HL-60 (cell line): Measurements from ENCODE around the gene UNC80.
A peak's percentile ranks its signal among the peaks of the same experiment; 100 is the strongest.

Experiments used
- DNase-seq, 2 experiments: peaks; one replicate each; pipeline ENCODE4 v3.0.0-alpha.2; 2010 to 2020; ENCODE audit warnings: low read depth in 1 of 2, low spot score in 1 of 2
- H3K27ac ChIP-seq: fragments of 250-450 bp; sonication (Bioruptor Pico); replicated peaks from 2 replicates; pipeline ENCODE4 v1.5.1; 2020; ENCODE audit warnings: mild to moderate bottlenecking, moderate library complexity
- H3K27me3 ChIP-seq: fragments of 250-450 bp; sonication (Bioruptor Pico); 2 replicates; pipeline ENCODE4 v1.5.1; 2021; ENCODE audit warnings: mild to moderate bottlenecking, moderate library complexity; ENCODE audit not compliant: insufficient read depth, poor library complexity, severe bottlenecking
- H3K4me3 ChIP-seq: replicated peaks from 2 replicates; pipeline ENCODE4 v1.5.1; 2011; ENCODE audit warnings: mild to moderate bottlenecking, control low read depth, low read length; ENCODE audit not compliant: insufficient read depth
- GABPA ChIP-seq: IDR thresholded peaks from 2 replicates; pipeline ENCODE4 v1.6.1; 2012; ENCODE audit warnings: low read depth
- POLR2AphosphoS5 ChIP-seq: IDR thresholded peaks from 2 replicates; pipeline ENCODE4 v1.6.1; 2012; ENCODE audit warnings: low read depth
- SPI1 ChIP-seq: IDR thresholded peaks from 2 replicates; pipeline ENCODE4 v1.6.1; 2012; ENCODE audit warnings: low read depth, mild to moderate bottlenecking, borderline replicate concordance
- TF ChIP-seq, protein P1 (sequence below): IDR thresholded peaks from one replicate; pipeline ENCODE4 v1.5.1; 2011; ENCODE audit warnings: low read length, control low read depth, inconsistent platforms; ENCODE audit not compliant: insufficient read depth
- TF ChIP-seq, protein P2 (sequence below): IDR thresholded peaks from 2 replicates; pipeline ENCODE4 v1.6.1; 2012; ENCODE audit warnings: low read depth; ENCODE audit not compliant: insufficient replicate concordance

The UNC80 gene

GRCh38 chr2:210038078-210038477 is 266.4 kb downstream of the UNC80 start:
- Histone ChIP-seq H3K4me3 (no peak overlapping the region), H3K27ac (no peak overlapping the region), H3K27me3 (no peaks in the 10 kb centered on the region)
- TF ChIP-seq, protein P1, sequence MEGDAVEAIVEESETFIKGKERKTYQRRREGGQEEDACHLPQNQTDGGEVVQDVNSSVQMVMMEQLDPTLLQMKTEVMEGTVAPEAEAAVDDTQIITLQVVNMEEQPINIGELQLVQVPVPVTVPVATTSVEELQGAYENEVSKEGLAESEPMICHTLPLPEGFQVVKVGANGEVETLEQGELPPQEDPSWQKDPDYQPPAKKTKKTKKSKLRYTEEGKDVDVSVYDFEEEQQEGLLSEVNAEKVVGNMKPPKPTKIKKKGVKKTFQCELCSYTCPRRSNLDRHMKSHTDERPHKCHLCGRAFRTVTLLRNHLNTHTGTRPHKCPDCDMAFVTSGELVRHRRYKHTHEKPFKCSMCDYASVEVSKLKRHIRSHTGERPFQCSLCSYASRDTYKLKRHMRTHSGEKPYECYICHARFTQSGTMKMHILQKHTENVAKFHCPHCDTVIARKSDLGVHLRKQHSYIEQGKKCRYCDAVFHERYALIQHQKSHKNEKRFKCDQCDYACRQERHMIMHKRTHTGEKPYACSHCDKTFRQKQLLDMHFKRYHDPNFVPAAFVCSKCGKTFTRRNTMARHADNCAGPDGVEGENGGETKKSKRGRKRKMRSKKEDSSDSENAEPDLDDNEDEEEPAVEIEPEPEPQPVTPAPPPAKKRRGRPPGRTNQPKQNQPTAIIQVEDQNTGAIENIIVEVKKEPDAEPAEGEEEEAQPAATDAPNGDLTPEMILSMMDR: no peak
- TF ChIP-seq GABPA (no peak), POLR2AphosphoS5 (no peak), SPI1 (no peak)
- TF ChIP-seq, protein P2, sequence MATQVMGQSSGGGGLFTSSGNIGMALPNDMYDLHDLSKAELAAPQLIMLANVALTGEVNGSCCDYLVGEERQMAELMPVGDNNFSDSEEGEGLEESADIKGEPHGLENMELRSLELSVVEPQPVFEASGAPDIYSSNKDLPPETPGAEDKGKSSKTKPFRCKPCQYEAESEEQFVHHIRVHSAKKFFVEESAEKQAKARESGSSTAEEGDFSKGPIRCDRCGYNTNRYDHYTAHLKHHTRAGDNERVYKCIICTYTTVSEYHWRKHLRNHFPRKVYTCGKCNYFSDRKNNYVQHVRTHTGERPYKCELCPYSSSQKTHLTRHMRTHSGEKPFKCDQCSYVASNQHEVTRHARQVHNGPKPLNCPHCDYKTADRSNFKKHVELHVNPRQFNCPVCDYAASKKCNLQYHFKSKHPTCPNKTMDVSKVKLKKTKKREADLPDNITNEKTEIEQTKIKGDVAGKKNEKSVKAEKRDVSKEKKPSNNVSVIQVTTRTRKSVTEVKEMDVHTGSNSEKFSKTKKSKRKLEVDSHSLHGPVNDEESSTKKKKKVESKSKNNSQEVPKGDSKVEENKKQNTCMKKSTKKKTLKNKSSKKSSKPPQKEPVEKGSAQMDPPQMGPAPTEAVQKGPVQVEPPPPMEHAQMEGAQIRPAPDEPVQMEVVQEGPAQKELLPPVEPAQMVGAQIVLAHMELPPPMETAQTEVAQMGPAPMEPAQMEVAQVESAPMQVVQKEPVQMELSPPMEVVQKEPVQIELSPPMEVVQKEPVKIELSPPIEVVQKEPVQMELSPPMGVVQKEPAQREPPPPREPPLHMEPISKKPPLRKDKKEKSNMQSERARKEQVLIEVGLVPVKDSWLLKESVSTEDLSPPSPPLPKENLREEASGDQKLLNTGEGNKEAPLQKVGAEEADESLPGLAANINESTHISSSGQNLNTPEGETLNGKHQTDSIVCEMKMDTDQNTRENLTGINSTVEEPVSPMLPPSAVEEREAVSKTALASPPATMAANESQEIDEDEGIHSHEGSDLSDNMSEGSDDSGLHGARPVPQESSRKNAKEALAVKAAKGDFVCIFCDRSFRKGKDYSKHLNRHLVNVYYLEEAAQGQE: no peak
- DNase-seq: no peak

DNA sequence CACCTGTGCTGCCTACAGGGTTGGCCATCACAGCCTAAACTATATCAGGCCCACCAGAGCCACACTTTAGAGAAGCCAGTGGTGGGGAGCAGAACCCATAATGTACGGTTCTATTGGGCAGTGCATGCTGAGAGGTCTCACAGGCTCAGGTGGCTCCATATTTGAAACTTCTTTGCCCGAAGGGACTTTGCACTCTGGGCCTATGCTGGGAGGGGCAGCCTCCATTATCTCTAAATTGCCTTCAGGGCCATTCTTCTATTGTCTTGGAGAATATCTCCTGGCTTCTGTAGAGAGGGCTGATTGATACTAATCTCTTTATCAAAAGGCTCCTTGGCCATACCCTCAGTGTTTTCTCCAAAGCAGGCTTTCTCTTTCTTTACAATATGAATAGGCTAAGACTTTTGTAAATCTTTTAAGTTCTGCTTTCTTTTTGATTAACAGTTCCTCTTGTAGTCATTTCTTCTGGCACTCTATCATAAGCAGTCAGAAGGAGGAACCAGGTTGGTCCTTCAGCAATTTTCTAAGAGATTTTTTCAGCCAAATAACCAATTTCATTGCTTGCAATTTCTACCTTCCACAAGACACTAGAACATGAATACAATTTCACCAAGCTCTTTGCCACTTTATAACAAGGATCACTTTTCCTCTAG is 275.3 kb downstream of the UNC80 start:
- Histone ChIP-seq H3K27me3 (no peaks in the 10 kb centered on the region), H3K27ac (no peak overlapping the region), H3K4me3 (no peak overlapping the region)
- no peak for DNase-seq
- TF ChIP-seq, protein P2: no peak
- peak; percentile 27; the same call in 1 of the 2 replicates for TF ChIP-seq SPI1
